ENCODE measurements around the gene PDE6D. TPM values are rescaled to one million over a fixed set of nuclear protein-coding genes. Genes with fewer than 3 reads are reported as not detected.

Gene PDE6D
- total and polyA plus RNA-seq, 2 of the 4 experiments (the other 2 are of a cell fraction), result 13.8 to 24.7 TPM

GRCh38 chr2:231710799-231711676 lies 70.0 kb downstream of the PDE6D start:
- Histone ChIP-seq H3K27ac (ENCODE audit: insufficient read depth, low read length) (peak overlapping the region; percentile 19; the same call in 1 of the 2 replicates), H2AK9ac (replicated peaks; ENCODE audit: low read depth, low read length, poor library complexity) (peak overlapping the region; percentile 93), H3K18ac (ENCODE audit: low read depth, low read length) (no peak overlapping the region), H3K4me2 (ENCODE audit: low read depth, low read length) (peak overlapping the region; percentile 91), H3K4me1 (ENCODE audit: control insufficient read depth, insufficient read depth, low read length) (peaks cover 17% of the 10 kb centered on the region), H3K9me3 (ENCODE audit: control insufficient read depth, insufficient read depth, low read length) (no peaks in the 10 kb centered on the region), H3K23ac (ENCODE audit: low read depth, low read length) (peak overlapping the region; percentile 94), H2AFZ (replicated peaks; ENCODE audit: low read length, poor library complexity) (peak overlapping the region; percentile 40), H4K8ac (ENCODE audit: low read depth in 2 of 2, low read length in 2 of 2) (no peak overlapping the region), H2BK15ac (ENCODE audit: low read depth, low read length) (no peak overlapping the region), H4K5ac (ENCODE audit: low read depth, low read length) (no peak overlapping the region), H3K9ac (ENCODE audit: low read depth, low read length) (peak overlapping the region; percentile 77), H2BK5ac (ENCODE audit: low read depth, low read length, poor library complexity, severe bottlenecking) (no peak overlapping the region), H4K20me1 (ENCODE audit: insufficient read depth, low read length) (peaks cover 63% of the 10 kb centered on the region), H3K4ac (ENCODE audit: low read depth, low read length) (peak overlapping the region; percentile 24; the same call in 1 of the 2 replicates), H3K79me1 (ENCODE audit: low read depth in 1 of 2, low read length in 2 of 2) (peaks cover 3 to 38% of the 10 kb centered on the region in 2 experiments; a peak in 3 of 4 replicates), H2BK120ac (ENCODE audit: low read depth, low read length) (no peak overlapping the region), H3K14ac (replicated peaks; ENCODE audit: low read depth, low read length) (peak overlapping the region; percentile 38; the same call in 1 of the 2 replicates), H4K91ac (ENCODE audit: insufficient read depth, low read depth, low read length) (no peak overlapping the region), H2AK5ac (ENCODE audit: low read depth, low read length) (peak overlapping the region; percentile 32; the same call in 1 of the 2 replicates), H3K4me3 (ENCODE audit: insufficient read depth, low read depth, low read length) (peak overlapping the region; percentile 89), H3K27me3 (ENCODE audit: control insufficient read depth, insufficient read depth, low read length) (no peaks in the 10 kb centered on the region), H3K36me3 (ENCODE audit: control insufficient read depth, insufficient read depth, low read length) (peaks cover 18% of the 10 kb centered on the region), H3K56ac (ENCODE audit: extremely low read depth, insufficient read depth, low read length) (peak overlapping the region; percentile 14; the same call in 1 of the 2 replicates), H2BK20ac (ENCODE audit: low read depth, low read length) (no peak overlapping the region), H3K9me1 (ENCODE audit: insufficient read depth, low read length) (peaks cover 6% of the 10 kb centered on the region)
- BruUV-seq (replicated peaks), result no TSS peak
- DNase-seq (no peak), ATAC-seq (ENCODE audit: low read depth) (no peak)
- ChIA-PET CTCF (interaction anchor here (1.0 kb wide), 1 partner anchor 33 kb away, joined by 3 read pairs; no protein-coding TSS in a partner anchor), POLR2A (ENCODE audit: unreplicated experiment) (no interaction called here)
- dilution Hi-C loops (cut with HindIII; ENCODE audit: low sequenced_read_pairs, unreplicated experiment), result no loop called here
- intact Hi-C loops (cut with micrococcal nuclease), result loop anchor here (2.0 kb wide), 1 partner anchor 76 kb away; the partner anchor contains the start of gene COPS7B
- in situ Hi-C loops (cut with MboI; ENCODE audit: low sequenced_read_pairs), result loop anchor here (5.0 kb wide), 2 partner anchors 34 to 99 kb away; no protein-coding TSS in a partner anchor
- 0% methylated on average over 19 of the region's 43 CpGs; no CpG with 5 or more reads in 1 of the 2 experiments for WGBS, 2 experiments (ENCODE audit: extremely low coverage in 2 of 2, insufficient read length in 1 of 2)
- no peak for TF ChIP-seq SMC3 (IDR thresholded peaks at IDR 0.05; ENCODE audit: low read depth, low read length)
- TF ChIP-seq, protein P1, sequence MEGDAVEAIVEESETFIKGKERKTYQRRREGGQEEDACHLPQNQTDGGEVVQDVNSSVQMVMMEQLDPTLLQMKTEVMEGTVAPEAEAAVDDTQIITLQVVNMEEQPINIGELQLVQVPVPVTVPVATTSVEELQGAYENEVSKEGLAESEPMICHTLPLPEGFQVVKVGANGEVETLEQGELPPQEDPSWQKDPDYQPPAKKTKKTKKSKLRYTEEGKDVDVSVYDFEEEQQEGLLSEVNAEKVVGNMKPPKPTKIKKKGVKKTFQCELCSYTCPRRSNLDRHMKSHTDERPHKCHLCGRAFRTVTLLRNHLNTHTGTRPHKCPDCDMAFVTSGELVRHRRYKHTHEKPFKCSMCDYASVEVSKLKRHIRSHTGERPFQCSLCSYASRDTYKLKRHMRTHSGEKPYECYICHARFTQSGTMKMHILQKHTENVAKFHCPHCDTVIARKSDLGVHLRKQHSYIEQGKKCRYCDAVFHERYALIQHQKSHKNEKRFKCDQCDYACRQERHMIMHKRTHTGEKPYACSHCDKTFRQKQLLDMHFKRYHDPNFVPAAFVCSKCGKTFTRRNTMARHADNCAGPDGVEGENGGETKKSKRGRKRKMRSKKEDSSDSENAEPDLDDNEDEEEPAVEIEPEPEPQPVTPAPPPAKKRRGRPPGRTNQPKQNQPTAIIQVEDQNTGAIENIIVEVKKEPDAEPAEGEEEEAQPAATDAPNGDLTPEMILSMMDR (conservative IDR thresholded peaks at IDR 0.05; ENCODE audit: low read depth, low read length), result peak; percentile 25; the same call in 1 of the 2 replicates
- peak; percentile 54; the same call in 1 of the 2 replicates for TF ChIP-seq MXI1 (IDR thresholded peaks at IDR 0.05; ENCODE audit: borderline replicate concordance, low read depth, low read length)
- no peak for TF ChIP-seq NFE2L2 (IDR thresholded peaks at IDR 0.05; ENCODE audit: low read depth, low read length)
- TF ChIP-seq RAD21 (IDR thresholded peaks at IDR 0.05; ENCODE audit: low read length), result no peak
- no peak for TF ChIP-seq CHD1 (IDR thresholded peaks at IDR 0.05; ENCODE audit: low read depth, low read length)
- no peak for TF ChIP-seq POLR2A (IDR thresholded peaks at IDR 0.05; ENCODE audit: low read depth, low read length)

Data from IMR-90 (cell line).